GM18951 (cell line): ENCODE results near the gene SLC66A1.

Source experiments
- POLR2A ChIP-seq: IDR thresholded peaks from 4 replicates; pipeline ENCODE4 v1.6.1; 2011; ENCODE audit warnings: mild to moderate bottlenecking; ENCODE audit not compliant: insufficient read length, insufficient read depth; ENCODE audit errors: extremely low read depth
- in situ Hi-C: fragments of 300-500 bp; cut with MboI; formaldehyde crosslinking; loops from one replicate; pipeline ENCODE4 v1.12.0; 2022; ENCODE audit warnings: low sequenced_read_pairs, mixed read lengths, inconsistent platforms; ENCODE audit not compliant: unreplicated experiment

Gene SLC66A1

GRCh38 chr1:19371226-19372135, 59.4 kb downstream of the SLC66A1 start:
- in situ Hi-C loops = no loop called here
- TF ChIP-seq POLR2A = no peak

GRCh38 chr1:19372136-19372514, 60.0 kb downstream of the SLC66A1 start:
- TF ChIP-seq POLR2A = no peak
- in situ Hi-C loops = no loop called here

GRCh38 chr1:19372602-19373001, 60.5 kb downstream of the SLC66A1 start:
- no peak for TF ChIP-seq POLR2A
- in situ Hi-C loops = no loop called here

- in situ Hi-C loops = no loop called here
- TF ChIP-seq POLR2A = no peak
Measured at GRCh38 chr1:19373211-19374082, 61.3 kb downstream of the SLC66A1 start.

GRCh38 chr1:19374083-19374801, 62.1 kb downstream of the SLC66A1 start:
- no peak for TF ChIP-seq POLR2A
- in situ Hi-C loops = no loop called here

- in situ Hi-C loops = loop anchor here (25.0 kb wide), 1 partner anchor 212 kb away; a partner anchor contains a TSS
Measured at GRCh38 chr1:19374926-19375325, 62.8 kb downstream of the SLC66A1 start.

GRCh38 chr1:19375631-19376400, 63.7 kb downstream of the SLC66A1 start:
- in situ Hi-C loops = loop anchor here (25.0 kb wide), 1 partner anchor 211 kb away; a partner anchor contains a TSS
- no peak for TF ChIP-seq POLR2A

More at GRCh38 chr1:19374926-19375325, 62.8 kb downstream of the SLC66A1 start:
- TF ChIP-seq POLR2A = no peak

GRCh38 chr1:19376428-19377372, 64.6 kb downstream of the SLC66A1 start:
- TF ChIP-seq POLR2A = no peak
- in situ Hi-C loops = loop anchor here (25.0 kb wide), 1 partner anchor 211 kb away; a partner anchor contains a TSS

GRCh38 chr1:19377812-19378718, 65.9 kb downstream of the SLC66A1 start:
- in situ Hi-C loops = loop anchor here (25.0 kb wide), 1 partner anchor 209 kb away; a partner anchor contains a TSS
- no peak for TF ChIP-seq POLR2A
